ENCODE results near the gene DPYD.

DNA sequence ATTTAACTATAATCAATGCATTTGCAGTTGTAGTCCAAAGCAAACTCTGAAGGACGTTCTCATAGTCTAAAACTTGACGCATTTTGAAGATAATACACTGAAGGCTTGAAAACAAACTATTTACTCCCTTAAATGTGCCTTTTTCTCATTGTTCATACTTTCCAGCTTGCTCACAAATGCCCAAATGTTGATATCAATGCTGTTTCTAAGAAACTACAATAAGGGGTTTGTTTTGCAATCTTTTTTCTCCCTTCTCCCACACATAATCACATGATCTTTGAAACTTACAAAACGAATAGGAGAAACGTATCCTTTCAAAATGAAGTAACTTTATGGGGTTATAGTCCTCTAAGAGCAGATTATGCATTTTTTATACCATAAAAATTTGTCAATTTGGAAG lies 508.7 kb downstream of the DPYD start:
- TF ChIP-seq, protein P1, sequence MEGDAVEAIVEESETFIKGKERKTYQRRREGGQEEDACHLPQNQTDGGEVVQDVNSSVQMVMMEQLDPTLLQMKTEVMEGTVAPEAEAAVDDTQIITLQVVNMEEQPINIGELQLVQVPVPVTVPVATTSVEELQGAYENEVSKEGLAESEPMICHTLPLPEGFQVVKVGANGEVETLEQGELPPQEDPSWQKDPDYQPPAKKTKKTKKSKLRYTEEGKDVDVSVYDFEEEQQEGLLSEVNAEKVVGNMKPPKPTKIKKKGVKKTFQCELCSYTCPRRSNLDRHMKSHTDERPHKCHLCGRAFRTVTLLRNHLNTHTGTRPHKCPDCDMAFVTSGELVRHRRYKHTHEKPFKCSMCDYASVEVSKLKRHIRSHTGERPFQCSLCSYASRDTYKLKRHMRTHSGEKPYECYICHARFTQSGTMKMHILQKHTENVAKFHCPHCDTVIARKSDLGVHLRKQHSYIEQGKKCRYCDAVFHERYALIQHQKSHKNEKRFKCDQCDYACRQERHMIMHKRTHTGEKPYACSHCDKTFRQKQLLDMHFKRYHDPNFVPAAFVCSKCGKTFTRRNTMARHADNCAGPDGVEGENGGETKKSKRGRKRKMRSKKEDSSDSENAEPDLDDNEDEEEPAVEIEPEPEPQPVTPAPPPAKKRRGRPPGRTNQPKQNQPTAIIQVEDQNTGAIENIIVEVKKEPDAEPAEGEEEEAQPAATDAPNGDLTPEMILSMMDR (IDR thresholded peaks at IDR 0.05): no peak
- TF ChIP-seq POLR2A (IDR thresholded peaks at IDR 0.05): no peak
